K562 (cell line): ENCODE data around the gene UBE2L5. TPM values are rescaled to one million over a fixed set of nuclear protein-coding genes. Genes with fewer than 3 reads are reported as not detected.

Source experiments
- ATAC-seq: fragments of 200-7000 bp; cut with Tn5 transposase; 3 replicates; pipeline ENCODE4 v1.9.1; 2020; ENCODE audit warnings: moderate library complexity
- BruUV-seq: library from RNA; stranded (reverse); fragments of 400-500 nt; replicated peaks from 2 replicates; lab custom pipeline; 2021; lab: Mats Ljungman, UMichigan
- CTCF ChIA-PET: fragments of 300-600 bp; formaldehyde crosslinking; extraction: SDS; loops from one replicate; lab custom pipeline; 2021; ENCODE audit warnings: low intra/inter-chr PET ratio; lab: Yijun Ruan, JAX
- POLR2A ChIA-PET: fragments of 300-600, 350-650 bp; sonication (Branson Sonifier 250); formaldehyde crosslinking; extraction: SDS; loops from one replicate; lab custom pipeline; 2021; ENCODE audit warnings: antibody characterized with exemption, inconsistent platforms; lab: Yijun Ruan, JAX
- DNase-seq, 4 experiments: peaks; one replicate each; pipeline versions ENCODE4 v3.0.0 to v3.0.0-alpha.2; 2011 to 2018; ENCODE audit warnings: low spot score in 3 of 4, mixed read lengths in 3 of 4; ENCODE audit errors: extremely low read depth in 1 of 4
- FAIRE-seq: peaks from 2 replicates; lab custom pipeline; 2011; peaks lifted over from hg19 to GRCh38; lab: Jason Lieb, UNC
- H2AFZ ChIP-seq: 2 replicates; pipeline ENCODE4 v1.6.0; 2011; ENCODE audit warnings: low read depth, low read length, control low read depth, inconsistent platforms
- H3K27ac ChIP-seq: fragments of 200-600 bp; 3 replicates; pipeline ENCODE4 v1.8.0; 2011; ENCODE audit warnings: low read depth, mild to moderate bottlenecking, control low read depth, inconsistent platforms, low read length, moderate library complexity, mixed read lengths; ENCODE audit errors: extremely low read depth
- H3K27me3 ChIP-seq, 2 experiments: fragments of 300-600 bp in 1 of 2; 2 replicates in 1 of 2; 3 replicates in 1 of 2; pipeline versions ENCODE4 v1.6.0 to v1.8.0; 2011; ENCODE audit warnings: inconsistent platforms in 2 of 2, low read length in 2 of 2, mild to moderate bottlenecking in 1 of 2, mixed read lengths in 1 of 2, moderate library complexity in 1 of 2; ENCODE audit not compliant: control insufficient read depth in 2 of 2, insufficient read depth in 2 of 2
- H3K36me3 ChIP-seq: fragments of 300-600 bp; 3 replicates; pipeline ENCODE4 v1.8.0; 2011; ENCODE audit warnings: mild to moderate bottlenecking, low read length, inconsistent platforms; ENCODE audit not compliant: control insufficient read depth, insufficient read depth
- H3K4me1 ChIP-seq, 2 experiments: fragments of 200-600 bp in 1 of 2; replicated peaks in 1 of 2; 2 replicates in 1 of 2; 3 replicates in 1 of 2; pipeline versions ENCODE4 v1.5.1 to v1.8.0; 2011; ENCODE audit warnings: inconsistent platforms in 2 of 2, low read length in 2 of 2, mild to moderate bottlenecking in 1 of 2, mixed read lengths in 1 of 2, moderate library complexity in 1 of 2; ENCODE audit not compliant: control insufficient read depth in 2 of 2, insufficient read depth in 2 of 2
- H3K4me2 ChIP-seq: 2 replicates; pipeline ENCODE4 v1.6.1; 2011; ENCODE audit warnings: low read length, control low read depth, inconsistent platforms, mixed read lengths; ENCODE audit not compliant: insufficient read depth
- H3K4me3 ChIP-seq: fragments of 200-600 bp; sonication (generic), shearing (Covaris generic); 2 replicates; pipeline ENCODE4 v1.5.1; 2016; ENCODE audit warnings: control low read depth, inconsistent platforms
- H3K79me2 ChIP-seq: fragments of 200-600 bp; 3 replicates; pipeline ENCODE4 v1.8.0; 2011; ENCODE audit warnings: low read length, inconsistent platforms; ENCODE audit not compliant: control insufficient read depth, insufficient read depth
- H3K9ac ChIP-seq, 2 experiments: 2 replicates each; pipeline versions ENCODE4 v1.6.0 to v1.6.1; 2011; ENCODE audit warnings: low read depth in 2 of 2, low read length in 2 of 2, control low read depth in 1 of 2, inconsistent platforms in 1 of 2, mild to moderate bottlenecking in 1 of 2, mixed read lengths in 1 of 2; ENCODE audit not compliant: insufficient read depth in 1 of 2
- H3K9me1 ChIP-seq: one replicate; pipeline ENCODE4 v1.6.0; 2011; ENCODE audit warnings: inconsistent platforms, mild to moderate bottlenecking, low read length, moderate library complexity; ENCODE audit not compliant: control insufficient read depth, insufficient read depth
- H3K9me3 ChIP-seq: replicated peaks from 2 replicates; pipeline ENCODE4 v1.5.1; 2011; ENCODE audit warnings: low read depth, low read length, inconsistent platforms; ENCODE audit not compliant: control insufficient read depth, insufficient read depth
- H4K20me1 ChIP-seq: replicated peaks from 2 replicates; pipeline ENCODE4 v1.6.1; 2011; ENCODE audit warnings: low read length, inconsistent platforms, mixed read lengths; ENCODE audit not compliant: control insufficient read depth, insufficient read depth
- CEBPB ChIP-seq: fragments of 450-650 bp; IDR thresholded peaks from 2 replicates; pipeline ENCODE4 v1.6.1; 2016; ENCODE audit warnings: missing genetic modification characterization, missing compliant biosample characterization
- HES1 ChIP-seq: fragments of 450-650 bp; IDR thresholded peaks from 2 replicates; pipeline ENCODE4 v1.6.1; 2016; ENCODE audit warnings: low read depth, mild to moderate bottlenecking, moderate library complexity
- KDM4B ChIP-seq, 2 experiments: fragments of 450-650 bp in 1 of 2; sonication (generic) in 1 of 2; IDR thresholded peaks; 2 replicates each; pipeline ENCODE4 v1.6.1; 2016 to 2017; ENCODE audit warnings: borderline replicate concordance in 2 of 2, antibody characterized with exemption in 1 of 2, low read depth in 1 of 2, mild to moderate bottlenecking in 1 of 2
- MXD1 ChIP-seq: fragments of 250-450 bp; sonication (Bioruptor Pico); IDR thresholded peaks from 2 replicates; pipeline ENCODE4 v1.8.0; 2021; ENCODE audit warnings: borderline replicate concordance, mild to moderate bottlenecking, moderate library complexity; ENCODE audit not compliant: poor library complexity, severe bottlenecking
- POLR2A ChIP-seq: fragments of 450-650 bp; conservative IDR thresholded peaks from 2 replicates; pipeline ENCODE4 v1.6.1; 2016
- POLR2G ChIP-seq: fragments of 200-400 bp; formaldehyde crosslinking; IDR thresholded peaks from 2 replicates; pipeline ENCODE4 v1.6.1; 2017; ENCODE audit warnings: low read depth, mild to moderate bottlenecking, antibody characterized with exemption, low read length, moderate library complexity
- WGBS: fragments of 100-300 bp; shearing (Covaris generic); methylation state at CpG from one replicate; pipeline ENCODE4 v1.1.6; 2016; ENCODE audit warnings: low coverage, mixed read lengths; ENCODE audit not compliant: insufficient coverage; ENCODE audit errors: missing lambda C conversion rate; 5-methylcytosine and 5-hydroxymethylcytosine counted together
- in situ Hi-C: fragments of 300-500 bp; cut with MboI; formaldehyde crosslinking; loops from 4 replicates; pipeline ENCODE4 v1.15.0; 2018; ENCODE audit warnings: inconsistent platforms, mixed read lengths
- intact Hi-C: fragments of 100-400 bp; cut with micrococcal nuclease; formaldehyde crosslinking; loops from 2 replicates; pipeline ENCODE4 v1.14.2; 2022
- polyA plus RNA-seq, 8 experiments: library from polyadenylated mRNA; depleted of rRNA in 4 of 8; stranded (reverse) in 5 of 8; unstranded in 3 of 8; fragments of >200 nt; fragmentation: Nextera tagmentation in 2 of 8; fragmentation: Illumina TruSeq in 1 of 8; extraction: Ambion mirVana in 2 of 8; extraction: Trizol in 1 of 8; gene quantifications; 2 replicates each; pipeline versions ENCODE4 v1.2.1 to v1.2.3, GENCODE V29; 2011 to 2014; ENCODE audit warnings: inconsistent platforms in 1 of 8, missing spikeins in 1 of 8
- total RNA-seq, 7 experiments: library from RNA; depleted of rRNA in 6 of 7; stranded (reverse); fragments of >200 nt in 6 of 7; fragmentation: Illumina TruSeq in 2 of 7; extraction: Trizol in 2 of 7; gene quantifications; 2 replicates each; pipeline versions ENCODE4 v1.2.1 to v1.2.3, GENCODE V29; 2011 to 2021; ENCODE audit warnings: low replicate concordance in 1 of 7

Gene UBE2L5
- total and polyA plus RNA-seq, 9 of the 15 experiments (the other 6 are each of a cell fraction or from before 2014, with no cell fraction given): 0.22 to 1.5 (median 0.86) TPM; not detected in 6

GRCh38 chr13:30457306-30457891, 35.1 kb downstream of the UBE2L5 start:
- no peaks in the 10 kb centered on the region for H3K4me1 ChIP-seq
- DNase-seq (no peak), ATAC-seq (peak; percentile 62), FAIRE-seq (no peak)
- no peak overlapping the region for H3K4me2 ChIP-seq
- TF ChIP-seq MXD1 (CRISPR knock-in tag) (no peak), KDM4B (IDR thresholded peaks at IDR 0.05; ENCODE audit: borderline replicate concordance in 2 of 2, low read depth in 1 of 2) (no peak), POLR2G (peak; percentile 6), HES1 (no peak), POLR2A (peak; percentile 28), CEBPB (tag) (0 out of 2 replicates have a peak, but pooled peaks have one; percentile 24)
- BruUV-seq: no TSS peak
- no peak overlapping the region for H2AFZ ChIP-seq
- intact Hi-C loops: no loop called here
- in situ Hi-C loops: no loop called here
- H3K9ac ChIP-seq: no peak overlapping the region
- WGBS: 52% methylated on average over 3 of the region's 3 CpGs
- H3K27ac ChIP-seq: no peak overlapping the region
- H3K79me2 ChIP-seq: peaks cover 11% of the 10 kb centered on the region
- CTCF ChIA-PET: no interaction called here
- H3K4me3 ChIP-seq: no peak overlapping the region
- no peaks in the 10 kb centered on the region for H3K27me3 ChIP-seq
- H3K9me3 ChIP-seq: no peaks in the 10 kb centered on the region
- POLR2A ChIA-PET: interaction anchor here (0.6 to 1.6 kb wide), 3 partner anchors 9 to 84 kb away, joined by 3 to 8 read pairs (median 3); no protein-coding TSS in a partner anchor
- no peaks in the 10 kb centered on the region for H3K9me1 ChIP-seq
- 0 out of 2 replicates have a peak, but pooled peaks cover 3% of the 10 kb centered on the region for H4K20me1 ChIP-seq
- peaks cover 28% of the 10 kb centered on the region for H3K36me3 ChIP-seq
